Bronchial epithelial cell (primary cell): ENCODE data around the gene BLCAP. TPM values are rescaled to one million over a fixed set of nuclear protein-coding genes. Genes with fewer than 3 reads are reported as not detected.

ENCODE experiments used
- DNase-seq: peaks from one replicate; pipeline ENCODE4 v3.0.0-alpha.2; 2010; ENCODE audit warnings: low read depth
- FAIRE-seq: peaks from 2 replicates; lab custom pipeline; 2011; peaks lifted over from hg19 to GRCh38; lab: Jason Lieb, UNC
- H3K27me3 ChIP-seq: 2 replicates; pipeline ENCODE4 v1.5.1; 2011; ENCODE audit warnings: low read length; ENCODE audit not compliant: control insufficient read depth, insufficient read depth
- H3K36me3 ChIP-seq: 2 replicates; pipeline ENCODE4 v1.5.1; 2011; ENCODE audit warnings: low read length; ENCODE audit not compliant: control insufficient read depth, insufficient read depth
- H3K4me3 ChIP-seq: 2 replicates; pipeline ENCODE4 v1.5.1; 2011; ENCODE audit warnings: mild to moderate bottlenecking, low read depth, low read length, control low read depth
- CTCF ChIP-seq: IDR thresholded peaks from 2 replicates; pipeline ENCODE4 v1.5.1; 2011; ENCODE audit warnings: mild to moderate bottlenecking, moderate library complexity, low read length, control low read depth, inconsistent platforms; ENCODE audit not compliant: insufficient read depth, severe bottlenecking
- total RNA-seq: library from RNA; depleted of rRNA; stranded (reverse); fragments of >200 nt; gene quantifications from 2 replicates; pipeline ENCODE4 v1.2.1, GENCODE V29; 2014

BLCAP gene
- total RNA-seq, 1 donor from 2014 or later = 75.3 TPM

- DNase-seq (no peak), FAIRE-seq (no peak)
- Histone ChIP-seq H3K36me3 (no peaks in the 10 kb centered on the region), H3K27me3 (no peaks in the 10 kb centered on the region), H3K4me3 (no peak overlapping the region)
- TF ChIP-seq CTCF = no peak
Measured at GRCh38 chr20:37565134-37565811, 37.6 kb upstream of the BLCAP start.

- peak; percentile 98 for TF ChIP-seq CTCF
- H3K27me3 ChIP-seq = no peaks in the 10 kb centered on the region
- FAIRE-seq (no peak), DNase-seq (no peak)
- no peaks in the 10 kb centered on the region for H3K36me3 ChIP-seq
- no peak overlapping the region for H3K4me3 ChIP-seq
Measured at GRCh38 chr20:37564388-37565133, 36.9 kb upstream of the BLCAP start.

GRCh38 chr20:37564016-37564387, 36.3 kb upstream of the BLCAP start:
- Histone ChIP-seq H3K36me3 (no peaks in the 10 kb centered on the region), H3K27me3 (no peaks in the 10 kb centered on the region), H3K4me3 (no peak overlapping the region)
- no peak for DNase-seq
- no peak for FAIRE-seq
- TF ChIP-seq CTCF = no peak

- DNase-seq (no peak), FAIRE-seq (no peak)
- Histone ChIP-seq H3K36me3 (no peaks in the 10 kb centered on the region), H3K4me3 (no peak overlapping the region), H3K27me3 (no peaks in the 10 kb centered on the region)
- no peak for TF ChIP-seq CTCF
Measured at GRCh38 chr20:37562695-37563480, 35.2 kb upstream of the BLCAP start.

GRCh38 chr20:37560629-37561028, 33.0 kb upstream of the BLCAP start:
- H3K36me3 ChIP-seq = no peaks in the 10 kb centered on the region
- TF ChIP-seq CTCF = no peak
- DNase-seq (no peak), FAIRE-seq (no peak)
- no peak overlapping the region for H3K4me3 ChIP-seq
- no peaks in the 10 kb centered on the region for H3K27me3 ChIP-seq
